ENCODE measurements around the gene LHFPL6.

LHFPL6 gene

DNA sequence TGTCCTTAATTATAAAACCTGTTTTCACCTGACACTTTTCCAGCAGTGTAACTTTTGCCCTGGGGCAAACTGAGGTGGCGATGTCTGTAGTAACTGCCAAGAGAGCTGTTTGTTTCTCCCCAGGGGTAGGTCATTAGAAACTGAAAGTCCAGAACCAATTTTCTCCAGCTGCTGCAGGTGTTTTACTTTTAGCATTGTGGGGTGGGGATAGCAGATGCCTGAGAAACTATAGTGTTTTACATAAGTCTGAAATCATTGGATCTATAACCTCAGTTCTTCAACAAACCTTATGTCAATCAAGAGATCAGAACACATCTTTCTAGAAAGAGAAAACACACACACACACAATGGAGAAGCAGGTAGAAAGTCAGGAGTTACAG lies 92.7 kb downstream of the LHFPL6 start:
- no peak for DNase-seq (ENCODE audit: low spot score)

DNA sequence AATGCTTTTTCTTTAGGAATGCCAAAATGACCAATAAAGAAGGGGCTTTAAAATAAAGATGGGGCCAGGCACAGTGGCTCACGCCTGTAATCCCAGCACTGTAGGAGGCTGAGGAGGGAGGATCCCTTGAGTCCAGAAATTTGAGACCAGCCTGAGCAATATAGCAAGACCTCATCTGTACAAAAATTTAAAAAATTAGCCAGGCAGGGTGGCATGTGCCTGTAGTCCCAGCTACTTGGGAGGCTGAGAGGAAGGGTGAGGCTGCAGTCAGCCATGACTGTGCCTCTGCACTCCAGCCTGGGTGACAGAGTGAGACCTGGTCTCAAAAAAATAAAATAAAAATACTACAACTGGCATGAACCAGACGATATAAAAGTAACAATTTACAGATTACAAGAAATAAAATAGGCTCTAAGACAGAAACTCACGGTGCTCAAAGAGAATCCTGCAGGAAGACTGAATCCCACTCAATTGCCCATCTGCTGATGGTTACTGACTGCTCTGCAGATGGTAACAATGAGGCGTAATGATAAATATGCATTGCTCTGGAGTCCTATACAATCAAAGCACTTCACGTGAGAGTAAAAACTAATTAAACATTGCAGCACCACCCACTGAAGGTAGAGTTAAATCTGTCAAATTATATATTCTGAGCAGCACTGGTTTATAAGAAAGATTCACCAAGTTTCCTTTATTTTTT lies 93.2 kb downstream of the LHFPL6 start:
- no peak for DNase-seq (ENCODE audit: low spot score)

DNA sequence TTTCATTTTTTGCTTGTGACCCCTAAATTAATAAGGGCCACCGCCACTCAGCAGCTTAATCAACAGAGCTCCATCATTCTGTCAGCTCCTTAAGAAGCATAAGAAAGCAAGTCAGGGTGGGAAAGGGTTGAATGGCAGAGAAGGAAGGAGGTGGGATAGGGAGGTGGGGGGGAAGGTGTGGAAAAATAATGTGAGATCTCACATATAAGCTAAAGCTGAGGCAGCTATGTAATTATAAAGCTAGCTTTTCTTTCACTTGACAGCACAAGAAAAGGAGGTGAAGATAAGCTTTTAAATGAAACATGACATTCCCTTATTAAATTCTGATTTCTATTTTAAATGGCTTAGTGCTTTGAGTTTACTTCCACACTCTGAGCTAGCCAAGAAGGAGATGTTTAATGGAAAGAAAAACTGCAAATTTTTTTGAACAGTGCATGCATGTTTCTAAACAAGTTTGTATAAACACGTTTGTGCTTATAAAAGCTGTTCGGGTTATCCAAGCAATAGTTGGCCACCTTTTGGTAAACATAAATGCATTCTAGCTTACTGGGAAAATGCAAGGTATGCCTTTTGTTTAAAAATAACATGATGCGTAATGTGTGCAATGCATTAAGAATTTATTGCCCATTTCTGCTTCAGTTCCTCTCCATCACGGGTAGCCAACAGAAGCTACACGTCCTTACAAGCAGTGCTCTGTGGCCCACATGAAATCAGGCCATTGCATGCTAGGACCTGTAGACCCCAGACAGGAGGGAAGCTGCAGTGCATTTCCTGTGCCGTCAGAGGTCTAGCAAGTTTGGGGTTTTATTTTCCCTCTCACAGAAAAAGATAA lies 96.2 kb downstream of the LHFPL6 start:
- no peak for DNase-seq (ENCODE audit: low spot score)

- DNase-seq (ENCODE audit: low spot score) = no peak
These were observed 97.8 kb downstream of the LHFPL6 start for GRCh38 chr13:39505151-39505550.

- no peak for DNase-seq (ENCODE audit: low spot score)
These were observed 99.9 kb downstream of the LHFPL6 start for GRCh38 chr13:39503048-39503447.

DNA sequence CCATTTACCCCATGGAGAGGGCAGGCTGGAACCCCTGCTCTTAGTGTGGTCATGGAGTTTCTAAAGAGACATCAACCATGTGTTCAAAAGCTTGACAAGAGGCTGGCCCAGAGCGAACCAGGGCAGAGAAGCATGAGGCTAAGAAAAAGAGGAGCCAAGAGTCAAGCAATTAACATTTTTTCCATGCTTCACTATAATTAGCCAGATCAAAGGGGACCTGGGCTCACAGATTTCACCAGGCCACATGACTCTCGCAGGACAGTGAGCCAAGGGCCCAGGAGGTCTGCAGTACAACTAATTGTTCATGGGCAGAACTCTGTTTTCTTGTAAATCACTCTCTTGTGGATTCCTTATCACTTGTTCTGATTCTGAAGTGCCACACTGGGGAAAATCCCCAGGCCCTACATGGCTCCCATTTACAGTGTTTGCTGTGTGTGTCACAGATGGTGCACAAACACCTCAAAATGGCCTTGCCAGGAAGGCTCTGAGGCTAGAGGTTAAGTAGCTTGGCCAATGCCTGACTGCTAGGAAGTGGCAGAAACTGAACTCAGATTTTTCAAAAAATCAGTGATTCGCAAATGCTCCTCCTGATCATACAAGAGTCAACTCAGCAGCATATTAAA lies 101.2 kb downstream of the LHFPL6 start:
- peak; percentile 76 for DNase-seq (ENCODE audit: low spot score)

DNA sequence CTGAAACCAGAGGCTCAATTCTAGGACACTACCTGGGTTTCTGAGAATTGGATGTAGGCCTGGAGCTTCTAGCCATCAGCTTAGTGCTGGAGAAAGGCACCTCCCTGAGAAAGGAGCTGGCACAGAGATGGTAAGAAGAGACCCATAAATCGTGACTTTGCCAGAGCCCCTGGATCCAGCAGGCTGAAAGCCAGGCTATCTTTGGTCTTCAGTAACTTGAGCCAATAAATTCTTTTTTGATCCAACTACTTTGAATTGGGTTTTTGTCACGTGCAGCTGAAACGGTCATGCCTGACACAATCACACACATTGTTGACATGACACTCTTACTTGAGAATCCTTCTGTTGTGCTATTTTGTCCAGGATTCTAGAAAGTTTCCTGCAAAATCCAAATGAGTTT lies 103.4 kb downstream of the LHFPL6 start:
- DNase-seq (ENCODE audit: low spot score) = no peak

GRCh38 chr13:39498471-39499114 lies 104.4 kb downstream of the LHFPL6 start:
- DNase-seq (ENCODE audit: low spot score) = no peak

DNA sequence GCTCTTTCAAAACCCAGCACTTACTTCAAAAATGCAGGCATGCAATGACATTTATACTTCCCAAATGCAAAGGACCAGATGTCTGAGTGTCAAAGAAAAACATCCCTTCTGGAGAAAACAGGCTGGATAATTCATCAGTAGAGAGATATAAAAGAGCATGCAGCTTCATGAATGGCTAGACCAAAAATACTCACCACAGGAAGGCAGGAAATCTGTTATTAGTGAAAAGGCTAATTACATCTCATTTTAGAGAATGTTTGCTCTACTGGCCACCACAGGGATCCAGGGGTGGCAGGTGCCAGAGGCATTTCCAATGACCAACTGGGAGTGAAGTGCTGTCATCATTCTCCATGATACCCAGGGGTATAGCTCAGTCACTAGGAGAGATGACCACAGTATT lies 106.5 kb downstream of the LHFPL6 start:
- DNase-seq (ENCODE audit: low spot score) = no peak

- no peak for DNase-seq (ENCODE audit: low spot score)
These were observed 108.4 kb downstream of the LHFPL6 start for GRCh38 chr13:39494633-39495032.

- no peak for DNase-seq (ENCODE audit: low spot score)
These were observed 109.0 kb downstream of the LHFPL6 start for GRCh38 chr13:39494006-39494405.

- no peak for DNase-seq (ENCODE audit: low spot score)
These were observed 112.9 kb downstream of the LHFPL6 start for GRCh38 chr13:39490136-39490535.

- no peak for DNase-seq (ENCODE audit: low spot score)
These were observed 116.2 kb downstream of the LHFPL6 start for GRCh38 chr13:39486758-39487157.

DNA sequence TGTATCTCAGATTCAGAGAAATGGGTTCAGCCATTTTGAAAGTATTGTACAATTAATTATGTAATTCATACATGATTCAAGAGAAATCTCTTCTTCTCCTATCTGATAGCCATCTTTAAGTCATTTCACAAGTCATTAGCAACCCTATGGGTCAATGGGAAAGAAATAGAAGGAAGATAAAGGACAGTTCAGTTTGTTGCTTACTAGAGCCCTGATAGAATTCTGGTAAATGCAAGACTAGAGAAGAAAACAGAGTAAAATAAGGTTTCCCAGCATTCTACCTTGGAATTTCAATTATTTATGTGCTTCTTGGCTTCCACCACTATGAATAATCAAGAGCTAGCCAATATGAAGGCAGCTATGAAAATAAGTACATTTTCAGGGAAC lies 117.7 kb downstream of the LHFPL6 start:
- DNase-seq (ENCODE audit: low spot score) = no peak

GRCh38 chr13:39484506-39485313 lies 118.3 kb downstream of the LHFPL6 start:
- DNase-seq (ENCODE audit: low spot score) = no peak

GRCh38 chr13:39483326-39483725 lies 119.7 kb downstream of the LHFPL6 start:
- DNase-seq (ENCODE audit: low spot score) = no peak

DNA sequence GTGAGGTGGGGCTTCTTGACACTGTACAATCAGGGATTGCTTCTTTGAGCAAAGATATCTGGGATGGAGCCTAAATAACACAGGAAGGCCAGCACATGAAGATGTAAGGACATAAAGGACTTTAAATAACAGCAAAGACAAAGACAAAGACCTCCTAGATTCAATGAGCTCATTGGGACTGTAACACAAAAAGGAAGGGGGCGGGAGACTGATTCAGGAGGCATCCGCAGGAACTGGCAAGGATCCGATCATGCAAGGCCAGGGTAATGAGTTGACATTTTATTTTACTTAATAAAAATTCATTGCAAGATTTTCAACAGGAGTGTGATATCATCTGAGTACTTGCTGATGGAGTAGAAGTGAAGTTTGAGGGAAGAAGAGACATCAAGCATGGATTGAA lies 121.5 kb downstream of the LHFPL6 start:
- no peak for DNase-seq (ENCODE audit: low spot score)

GRCh38 chr13:39474600-39474999 lies 128.4 kb downstream of the LHFPL6 start:
- no peak for DNase-seq (ENCODE audit: low spot score)

DNA sequence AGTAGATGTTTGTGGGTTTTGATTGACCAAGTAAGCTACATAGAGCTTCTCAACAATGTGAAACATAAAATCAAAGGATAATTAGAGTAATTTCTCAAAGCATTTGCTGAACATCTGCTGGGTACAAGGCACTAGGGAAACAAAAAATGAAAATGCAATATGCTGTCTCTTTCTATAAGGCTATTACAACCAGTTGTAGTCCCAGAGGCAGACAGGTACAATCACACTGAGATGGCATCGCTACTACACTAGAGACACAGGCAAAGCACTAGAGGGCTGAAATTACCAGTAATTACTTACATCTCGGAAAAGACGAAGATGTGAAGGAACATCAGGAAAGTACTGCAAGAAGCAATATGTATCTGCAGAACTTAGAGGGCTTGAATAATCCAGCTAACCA lies 133.3 kb downstream of the LHFPL6 start:
- no peak for DNase-seq (ENCODE audit: low spot score)

DNA sequence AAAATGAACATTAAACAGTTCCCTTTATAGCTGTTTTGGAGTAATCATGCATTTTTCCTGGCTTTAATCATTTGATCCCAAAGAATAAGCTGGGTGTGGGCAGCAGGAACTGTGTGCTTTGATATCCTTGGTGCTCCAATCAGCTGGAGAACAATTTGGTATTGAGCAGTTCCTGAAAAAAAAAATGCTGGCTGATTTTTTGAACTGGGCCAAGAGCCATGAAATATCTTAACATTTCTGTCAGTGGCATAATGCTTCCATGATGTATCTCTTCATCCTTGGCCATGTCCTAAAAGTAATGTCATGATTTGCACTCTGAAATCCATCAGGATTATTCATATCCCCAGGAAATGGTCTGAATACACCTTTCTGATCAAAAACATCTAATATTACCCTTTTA lies 134.7 kb downstream of the LHFPL6 start:
- DNase-seq (ENCODE audit: low spot score) = no peak

DNA sequence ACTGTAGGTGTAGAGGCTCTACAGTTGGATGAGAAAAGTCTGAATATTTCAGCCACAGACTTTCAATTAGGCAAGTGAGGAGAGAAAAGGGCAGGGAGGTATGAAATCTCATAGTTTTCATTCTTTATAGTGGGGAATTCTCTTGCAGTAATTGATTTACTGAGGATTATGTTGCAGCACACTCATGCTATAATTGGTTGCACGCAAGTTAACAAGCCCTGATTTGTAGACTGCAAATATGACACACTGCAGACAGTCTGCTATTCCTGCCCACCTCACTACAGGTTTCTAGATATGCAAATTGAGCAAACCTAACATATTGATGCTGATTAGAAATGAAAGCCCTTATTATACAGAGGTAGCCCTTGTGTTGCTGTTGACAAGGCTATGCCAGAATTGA lies 139.4 kb downstream of the LHFPL6 start:
- no peak for DNase-seq (ENCODE audit: low spot score)

DNA sequence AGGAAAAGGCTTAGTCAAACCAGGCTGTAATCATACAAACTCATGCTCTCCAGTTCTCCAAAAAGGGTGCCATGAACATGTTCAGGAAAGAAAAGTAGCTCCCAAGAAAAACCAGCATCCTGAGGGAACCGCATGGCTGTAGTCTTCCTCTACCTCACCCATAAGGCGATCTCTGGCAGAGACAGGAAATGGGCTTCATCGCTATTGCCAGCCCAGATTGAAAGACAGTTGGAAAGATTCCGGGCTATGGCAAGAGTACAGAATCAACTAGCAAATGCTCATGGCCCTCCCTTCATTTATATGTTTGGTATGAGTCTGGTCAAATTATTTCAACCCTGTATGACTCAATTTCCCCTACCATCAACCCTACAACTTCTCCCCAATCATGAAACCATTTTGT lies 140.1 kb downstream of the LHFPL6 start:
- peak; percentile 61 for DNase-seq (ENCODE audit: low spot score)

All from cerebellar cortex (tissue), 1 donor.